HS-27A (cell line): ENCODE results near the gene CYB561A3.

ENCODE experiments used
- DNase-seq: peaks from one replicate; pipeline ENCODE4 v3.0.0-alpha.2; 2012; ENCODE audit warnings: low read depth, missing footprints

CYB561A3 gene

GRCh38 chr11:61369372-61370348 lies 8.0 kb upstream of the CYB561A3 start:
- no peak for DNase-seq

- no peak for DNase-seq
These were observed 7.0 kb upstream of the CYB561A3 start for GRCh38 chr11:61368646-61369045.

GRCh38 chr11:61367406-61367805 lies 5.7 kb upstream of the CYB561A3 start:
- no peak for DNase-seq

GRCh38 chr11:61364012-61364675 lies 2.5 kb upstream of the CYB561A3 start:
- no peak for DNase-seq

GRCh38 chr11:61362542-61362875 lies 827 bp upstream of the CYB561A3 start:
- DNase-seq = no peak

GRCh38 chr11:61361237-61361740 lies 393 bp downstream of the CYB561A3 start:
- DNase-seq = no peak

- DNase-seq = no peak
These were observed 2.2 kb downstream of the CYB561A3 start for GRCh38 chr11:61359516-61359915.

GRCh38 chr11:61358566-61358965 lies 3.1 kb downstream of the CYB561A3 start:
- DNase-seq = no peak

GRCh38 chr11:61357894-61358239 lies 3.8 kb downstream of the CYB561A3 start:
- DNase-seq = no peak

- DNase-seq = no peak
These were observed 4.3 kb downstream of the CYB561A3 start for GRCh38 chr11:61357233-61357893.

GRCh38 chr11:61356706-61357105 lies 5.0 kb downstream of the CYB561A3 start:
- DNase-seq = no peak

GRCh38 chr11:61354208-61354607 lies 7.5 kb downstream of the CYB561A3 start:
- DNase-seq = no peak

- no peak for DNase-seq
These were observed 8.3 kb downstream of the CYB561A3 start for GRCh38 chr11:61353131-61354067.

GRCh38 chr11:61352038-61352437 lies 9.6 kb downstream of the CYB561A3 start:
- no peak for DNase-seq

- no peak for DNase-seq
These were observed 10.9 kb downstream of the CYB561A3 start for GRCh38 chr11:61350803-61351202.

- no peak for DNase-seq
These were observed 11.3 kb downstream of the CYB561A3 start for GRCh38 chr11:61350336-61350735.

GRCh38 chr11:61349916-61350315 lies 11.8 kb downstream of the CYB561A3 start:
- DNase-seq = no peak

GRCh38 chr11:61349189-61349751 lies 12.4 kb downstream of the CYB561A3 start:
- no peak for DNase-seq

- no peak for DNase-seq
These were observed 13.7 kb downstream of the CYB561A3 start for GRCh38 chr11:61347916-61348461.

- DNase-seq = no peak
These were observed 15.5 kb downstream of the CYB561A3 start for GRCh38 chr11:61345954-61346843.
